Measurements from ENCODE around the gene PKP3.

DNA sequence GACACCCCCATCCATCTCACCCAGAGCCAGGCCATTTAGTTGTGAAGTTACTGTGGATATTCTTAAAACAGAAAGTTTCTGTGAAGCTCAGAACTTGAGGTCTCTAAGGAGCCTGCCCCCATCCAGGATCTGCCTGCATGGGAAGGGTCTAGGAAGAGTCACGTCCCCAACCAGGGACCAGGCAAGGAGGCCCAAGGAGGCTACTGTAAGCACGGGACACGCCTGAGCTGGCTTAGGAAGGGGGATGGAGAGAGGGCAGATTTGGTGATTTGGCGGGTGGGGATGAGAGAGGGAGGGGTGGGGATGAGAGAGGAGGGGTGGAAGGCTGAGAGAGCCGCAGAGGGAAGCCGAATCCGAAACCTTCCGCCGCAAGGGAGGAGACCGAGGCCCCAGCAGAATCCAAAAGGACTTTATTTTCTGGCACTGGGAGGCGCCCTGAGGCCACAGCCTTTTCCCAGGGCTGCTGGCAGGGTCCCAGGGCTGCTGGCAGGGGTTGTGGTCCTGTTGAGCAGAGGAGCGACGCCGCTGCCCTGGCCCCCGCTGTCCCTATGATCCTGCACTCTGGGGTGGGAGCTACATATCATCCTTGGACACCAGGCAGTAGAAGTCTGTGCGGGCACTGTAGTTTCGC, 11.4 kb downstream of the PKP3 start:
- TF ChIP-seq CTCF (IDR thresholded peaks at IDR 0.05) = no peak
- no peak for TF ChIP-seq POLR2A (IDR thresholded peaks at IDR 0.05)
- no peak for TF ChIP-seq EP300 (IDR thresholded peaks at IDR 0.05)
- TF ChIP-seq POLR2AphosphoS5 (IDR thresholded peaks at IDR 0.05) = no peak

Measured in stomach (tissue), 4 donors.